ENCODE measurements around the gene ARL4C. TPM values are rescaled to one million over a fixed set of nuclear protein-coding genes. Genes with fewer than 3 reads are reported as not detected.
A peak's percentile ranks its signal among the peaks of the same experiment; 100 is the strongest.

The ARL4C gene
- 10 to 100 TPM in 1 of 7 donors, 1 to 10 TPM in 5, under 1 TPM in 1; 0.94 to 18.3 (median 5.1) TPM for total RNA-seq
- polyA plus RNA-seq: 1 to 10 TPM; 2.2 to 7.5 TPM
- long read RNA-seq, donor 1, full-length matches to known transcripts: 1 of 1 reads
- long read RNA-seq, donor 1, partial matches to known transcripts: 0 of 1 reads
- long read RNA-seq, donor 1, other reads (novel, unspliced or antisense): 0 of 1 reads
- long read RNA-seq, donor 2, full-length matches to known transcripts: 35 of 35 reads
- long read RNA-seq, donor 2, partial matches to known transcripts: 0 of 35 reads
- long read RNA-seq, donor 2, other reads (novel, unspliced or antisense): 0 of 35 reads
- long read RNA-seq, donor 3, full-length matches to known transcripts: 25 of 26 reads
- long read RNA-seq, donor 3, partial matches to known transcripts: 0 of 26 reads
- long read RNA-seq, donor 3, other reads (novel, unspliced or antisense): 1 of 26 reads

DNA sequence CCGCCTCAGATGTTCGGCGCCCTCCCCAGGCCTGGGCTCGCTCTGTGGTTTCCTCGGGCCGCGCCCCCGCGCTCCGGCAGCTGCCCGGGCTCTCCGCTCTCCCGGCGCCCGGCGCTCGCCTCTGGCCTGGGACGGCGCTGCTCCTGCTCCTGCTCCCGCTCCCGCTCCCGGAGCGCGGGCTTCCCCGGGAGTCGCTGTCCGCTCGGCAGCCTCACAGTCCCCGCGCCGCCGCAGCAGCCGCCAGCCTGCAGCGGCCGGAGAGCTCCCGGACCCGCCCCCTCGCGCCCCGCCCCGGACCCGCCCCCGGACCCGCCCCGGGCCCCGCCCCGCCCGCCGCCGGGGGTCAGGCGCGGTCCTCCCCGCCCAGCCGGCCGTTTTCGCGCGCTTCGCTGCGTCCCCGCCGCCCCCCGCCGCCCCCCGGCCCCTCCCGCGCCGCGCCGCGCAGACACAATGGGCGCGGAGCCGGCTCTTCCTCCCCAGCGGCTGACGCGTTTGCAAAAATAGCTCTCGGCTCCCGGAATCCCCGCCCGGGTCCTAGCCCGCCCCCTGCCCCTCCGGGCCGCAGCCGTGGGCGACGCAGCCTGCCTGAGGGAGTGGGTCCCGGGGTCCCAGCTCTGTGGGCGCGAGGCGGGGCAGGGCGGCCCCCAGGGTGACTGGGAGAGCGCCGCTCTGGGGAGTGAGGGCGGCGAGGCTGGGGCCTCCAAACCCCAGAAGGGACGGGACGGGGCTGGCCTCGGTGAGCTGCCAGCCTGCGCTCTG lies at the start of gene ARL4C:
Gene ARL4C, minus strand, starts transcription at position 247 of the 759 bp plus-strand sequence. CDS start 495 bp downstream, outside the sequence.
- Histone ChIP-seq H3K36me3 (no peaks in the 10 kb centered on the region), H3K27me3 (no peaks in the 10 kb centered on the region), H3K9me3 (no peaks in the 10 kb centered on the region), H3K4me3 (peak within 1 kb of the TSS; percentile 53), H3K27ac (no peak within 1 kb of the TSS), H3K4me1 (ENCODE audit: insufficient read depth) (peaks cover 10% of the 10 kb centered on the region)
- WGBS, 3 donors: 2 to 3% methylated on average over 6 to 100 of the region's 100 CpGs; no CpG with 5 or more reads in 1 of the 3 donors
- TF ChIP-seq EP300 (IDR thresholded peaks at IDR 0.05): no peak
- TF ChIP-seq, protein P1, sequence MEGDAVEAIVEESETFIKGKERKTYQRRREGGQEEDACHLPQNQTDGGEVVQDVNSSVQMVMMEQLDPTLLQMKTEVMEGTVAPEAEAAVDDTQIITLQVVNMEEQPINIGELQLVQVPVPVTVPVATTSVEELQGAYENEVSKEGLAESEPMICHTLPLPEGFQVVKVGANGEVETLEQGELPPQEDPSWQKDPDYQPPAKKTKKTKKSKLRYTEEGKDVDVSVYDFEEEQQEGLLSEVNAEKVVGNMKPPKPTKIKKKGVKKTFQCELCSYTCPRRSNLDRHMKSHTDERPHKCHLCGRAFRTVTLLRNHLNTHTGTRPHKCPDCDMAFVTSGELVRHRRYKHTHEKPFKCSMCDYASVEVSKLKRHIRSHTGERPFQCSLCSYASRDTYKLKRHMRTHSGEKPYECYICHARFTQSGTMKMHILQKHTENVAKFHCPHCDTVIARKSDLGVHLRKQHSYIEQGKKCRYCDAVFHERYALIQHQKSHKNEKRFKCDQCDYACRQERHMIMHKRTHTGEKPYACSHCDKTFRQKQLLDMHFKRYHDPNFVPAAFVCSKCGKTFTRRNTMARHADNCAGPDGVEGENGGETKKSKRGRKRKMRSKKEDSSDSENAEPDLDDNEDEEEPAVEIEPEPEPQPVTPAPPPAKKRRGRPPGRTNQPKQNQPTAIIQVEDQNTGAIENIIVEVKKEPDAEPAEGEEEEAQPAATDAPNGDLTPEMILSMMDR (IDR thresholded peaks at IDR 0.05): no peak
- no peak for TF ChIP-seq POLR2A (IDR thresholded peaks at IDR 0.05)
- intact Hi-C loops (cut with DNase I): no loop called here
- DNase-seq: peak in 4 of 5 donors; percentile 42 to 67 (median 54)

DNA sequence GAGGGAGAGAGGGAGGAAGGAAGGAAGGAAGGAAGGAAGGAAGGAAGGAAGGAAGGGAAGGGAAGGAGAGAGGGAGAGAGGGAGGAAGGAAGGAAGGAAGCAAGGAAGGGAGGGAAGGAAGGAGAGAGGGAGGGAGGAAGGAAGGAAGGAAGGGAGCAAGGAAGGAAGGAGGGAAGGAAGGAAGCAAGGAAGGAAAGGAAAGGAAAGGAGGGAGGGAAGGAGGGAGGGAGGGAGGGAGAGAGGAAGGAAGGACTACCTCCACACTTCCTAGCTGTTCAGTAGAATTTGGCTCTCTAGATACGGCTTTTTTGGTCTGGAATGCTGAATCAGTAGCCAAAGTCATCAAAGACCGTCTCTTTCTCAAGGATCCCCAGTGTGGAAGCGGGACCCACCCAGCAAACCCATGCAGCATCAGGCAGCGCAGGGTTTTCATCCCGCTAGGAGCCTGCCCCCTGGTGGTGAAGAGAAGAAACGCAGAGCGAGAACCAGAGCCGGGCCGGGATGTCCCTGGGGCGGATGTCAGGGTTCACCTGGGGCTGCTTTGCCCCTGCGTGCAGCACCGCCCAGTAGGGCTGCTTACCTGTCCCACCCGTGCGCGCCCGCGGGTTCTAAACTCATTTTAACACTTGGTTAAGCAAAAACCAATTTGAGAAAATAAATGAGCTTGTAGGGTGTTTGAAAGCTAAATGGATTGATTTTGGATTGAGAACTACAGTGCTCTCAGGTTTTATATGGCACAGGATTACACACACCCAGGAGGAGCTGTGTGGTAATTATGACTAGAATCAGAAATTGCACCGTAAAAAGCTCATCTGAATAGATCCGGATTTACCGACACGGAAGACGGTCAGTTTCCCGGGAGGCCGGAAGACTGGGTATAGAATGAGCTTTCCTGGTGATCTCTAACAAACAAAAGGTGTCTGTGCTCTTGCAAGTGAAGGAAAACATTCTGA lies 48.1 kb upstream of the ARL4C start:
- H3K9me3 ChIP-seq: no peaks in the 10 kb centered on the region
- no peaks in the 10 kb centered on the region for H3K4me1 ChIP-seq (ENCODE audit: insufficient read depth)
- peak; percentile 23 to 69 (median 46) for DNase-seq
- no peak overlapping the region for H3K27ac ChIP-seq
- TF ChIP-seq POLR2A (IDR thresholded peaks at IDR 0.05): no peak
- TF ChIP-seq, protein P1 (IDR thresholded peaks at IDR 0.05): peak; percentile 35 to 67 (median 42)
- intact Hi-C loops (cut with DNase I): loop anchor here in 1 of 4 donors (5.0 kb wide), 1 partner anchor 562 kb away; no protein-coding TSS in a partner anchor
- H3K27me3 ChIP-seq: no peaks in the 10 kb centered on the region
- 26 to 34% (median 29%) methylated on average over 24 of the region's 24 CpGs for WGBS, 3 donors
- H3K36me3 ChIP-seq: no peaks in the 10 kb centered on the region
- H3K4me3 ChIP-seq: no peak overlapping the region

GRCh38 chr2:234542742-234543141 lies 45.9 kb upstream of the ARL4C start:
- intact Hi-C loops (cut with DNase I): no loop called here
- WGBS, 3 donors: 88 to 92% (median 90%) methylated on average over 11 of the region's 11 CpGs

More at GRCh38 chr2:234542742-234543141, 45.9 kb upstream of the ARL4C start:
- no peak overlapping the region for H3K27ac ChIP-seq
- H3K4me1 ChIP-seq (ENCODE audit: insufficient read depth): no peaks in the 10 kb centered on the region
- no peaks in the 10 kb centered on the region for H3K36me3 ChIP-seq
- no peaks in the 10 kb centered on the region for H3K9me3 ChIP-seq
- H3K4me3 ChIP-seq: no peak overlapping the region
- TF ChIP-seq POLR2A (IDR thresholded peaks at IDR 0.05) (no peak), EP300 (IDR thresholded peaks at IDR 0.05) (no peak)
- TF ChIP-seq, protein P1 (IDR thresholded peaks at IDR 0.05): no peak
- no peaks in the 10 kb centered on the region for H3K27me3 ChIP-seq
- no peak for DNase-seq

All from ovary (tissue), 10 donors.